Lower lobe of right lung (tissue), 2 donors: Measurements from ENCODE around the gene COL18A1. TPM values are rescaled to one million over a fixed set of nuclear protein-coding genes. Genes with fewer than 3 reads are reported as not detected.
A peak's percentile ranks its signal among the peaks of the same experiment; 100 is the strongest.

Source experiments
- ATAC-seq, 2 donors: fragments of 200-7000 bp; cut with Tn5 transposase; one replicate each; pipeline ENCODE4 v1.9.1; 2020 to 2022; ENCODE audit warnings: mild to moderate bottlenecking in 2 of 2, moderate library complexity in 2 of 2
- DNase-seq: peaks from one replicate; pipeline ENCODE4 v3.0.0-alpha.2; 2020
- H3K27ac ChIP-seq: fragments of 200-600 bp; one replicate; pipeline ENCODE4 v1.8.0; 2022
- H3K27me3 ChIP-seq: fragments of 200-600 bp; one replicate; pipeline ENCODE4 v1.8.0; 2022; ENCODE audit warnings: low read depth
- H3K36me3 ChIP-seq: fragments of 200-600 bp; one replicate; pipeline ENCODE4 v1.8.0; 2022; ENCODE audit warnings: mild to moderate bottlenecking
- H3K4me1 ChIP-seq: fragments of 200-600 bp; one replicate; pipeline ENCODE4 v1.8.0; 2022
- H3K4me3 ChIP-seq: fragments of 200-600 bp; one replicate; pipeline ENCODE4 v1.8.0; 2022; ENCODE audit warnings: mild to moderate bottlenecking
- H3K9me3 ChIP-seq: fragments of 200-600 bp; one replicate; pipeline ENCODE4 v1.8.0; 2022
- CTCF ChIP-seq: fragments of 200-600 bp; IDR thresholded peaks from one replicate; pipeline ENCODE4 v1.8.0; 2022; ENCODE audit warnings: antibody characterized with exemption, mild to moderate bottlenecking
- intact Hi-C: fragments of 100-400 bp; cut with DNase I; formaldehyde crosslinking; loops from one replicate; pipeline ENCODE4 v1.11.0; 2022
- total RNA-seq: library from RNA; stranded (reverse); fragmentation: NEBNext Ultra II Directional; extraction: Animal tissue kit (Norgen Biotek cat#: 25700); gene quantifications from one replicate; pipeline ENCODE4 v1.2.1, GENCODE V29; 2021
- donor health status: DM: no; HTN: yes; CAD: no; lungs with severe emphysema.

The COL18A1 gene
- total RNA-seq, 1 donor from 2014 or later: 45.1 TPM

- intact Hi-C loops: no loop called here
- Histone ChIP-seq H3K4me3 (peak overlapping the region; percentile 8), H3K27ac (peak overlapping the region; percentile 68), H3K27me3 (no peaks in the 10 kb centered on the region), H3K4me1 (peaks cover 21% of the 10 kb centered on the region), H3K36me3 (peaks cover 8% of the 10 kb centered on the region), H3K9me3 (no peaks in the 10 kb centered on the region)
- TF ChIP-seq CTCF: no peak
- ATAC-seq: no peak
- DNase-seq: peak; percentile 39
Measured at GRCh38 chr21:45533846-45534635, 129.1 kb downstream of the COL18A1 start.

- intact Hi-C loops: no loop called here
- H3K9me3 ChIP-seq: no peaks in the 10 kb centered on the region
Measured at GRCh38 chr21:45534636-45535331, 129.8 kb downstream of the COL18A1 start.

GRCh38 chr21:45535341-45536081 lies 130.5 kb downstream of the COL18A1 start:
- no peak for TF ChIP-seq CTCF
- no peak overlapping the region for H3K4me3 ChIP-seq
- peak; percentile 28 to 48 for ATAC-seq
- H3K27me3 ChIP-seq: no peaks in the 10 kb centered on the region
- peaks cover 19% of the 10 kb centered on the region for H3K4me1 ChIP-seq
- no peaks in the 10 kb centered on the region for H3K9me3 ChIP-seq
- H3K27ac ChIP-seq: peak overlapping the region; percentile 68
- H3K36me3 ChIP-seq: peaks cover 8% of the 10 kb centered on the region
- DNase-seq: peak; percentile 77
- intact Hi-C loops: no loop called here

More at GRCh38 chr21:45534636-45535331, 129.8 kb downstream of the COL18A1 start:
- peak; percentile 76 for DNase-seq
- peak overlapping the region; percentile 8 for H3K4me3 ChIP-seq
- peaks cover 8% of the 10 kb centered on the region for H3K36me3 ChIP-seq
- TF ChIP-seq CTCF: no peak
- H3K27ac ChIP-seq: peak overlapping the region; percentile 68
- ATAC-seq: peak; percentile 20 to 60
- H3K4me1 ChIP-seq: peaks cover 19% of the 10 kb centered on the region
- no peaks in the 10 kb centered on the region for H3K27me3 ChIP-seq

- no peak overlapping the region for H3K27ac ChIP-seq
- peaks cover 4% of the 10 kb centered on the region for H3K36me3 ChIP-seq
- DNase-seq: peak; percentile 43
- no peaks in the 10 kb centered on the region for H3K9me3 ChIP-seq
- ATAC-seq: no peak
- intact Hi-C loops: no loop called here
- H3K4me3 ChIP-seq: no peak overlapping the region
- no peaks in the 10 kb centered on the region for H3K27me3 ChIP-seq
- peaks cover 24% of the 10 kb centered on the region for H3K4me1 ChIP-seq
- TF ChIP-seq CTCF: no peak
Measured at GRCh38 chr21:45536301-45537081, 131.5 kb downstream of the COL18A1 start.
